GM18870 (cell line): ENCODE data around the gene FAM118B.
A peak's percentile ranks its signal among the peaks of the same experiment; 100 is the strongest.

ENCODE experiments used
- ATAC-seq: cut with Tn5 transposase; IDR thresholded peaks from one replicate; pipeline ENCODE4 v1.9.1; 2021; ENCODE audit warnings: moderate library complexity; ENCODE audit not compliant: unreplicated experiment

FAM118B gene

DNA sequence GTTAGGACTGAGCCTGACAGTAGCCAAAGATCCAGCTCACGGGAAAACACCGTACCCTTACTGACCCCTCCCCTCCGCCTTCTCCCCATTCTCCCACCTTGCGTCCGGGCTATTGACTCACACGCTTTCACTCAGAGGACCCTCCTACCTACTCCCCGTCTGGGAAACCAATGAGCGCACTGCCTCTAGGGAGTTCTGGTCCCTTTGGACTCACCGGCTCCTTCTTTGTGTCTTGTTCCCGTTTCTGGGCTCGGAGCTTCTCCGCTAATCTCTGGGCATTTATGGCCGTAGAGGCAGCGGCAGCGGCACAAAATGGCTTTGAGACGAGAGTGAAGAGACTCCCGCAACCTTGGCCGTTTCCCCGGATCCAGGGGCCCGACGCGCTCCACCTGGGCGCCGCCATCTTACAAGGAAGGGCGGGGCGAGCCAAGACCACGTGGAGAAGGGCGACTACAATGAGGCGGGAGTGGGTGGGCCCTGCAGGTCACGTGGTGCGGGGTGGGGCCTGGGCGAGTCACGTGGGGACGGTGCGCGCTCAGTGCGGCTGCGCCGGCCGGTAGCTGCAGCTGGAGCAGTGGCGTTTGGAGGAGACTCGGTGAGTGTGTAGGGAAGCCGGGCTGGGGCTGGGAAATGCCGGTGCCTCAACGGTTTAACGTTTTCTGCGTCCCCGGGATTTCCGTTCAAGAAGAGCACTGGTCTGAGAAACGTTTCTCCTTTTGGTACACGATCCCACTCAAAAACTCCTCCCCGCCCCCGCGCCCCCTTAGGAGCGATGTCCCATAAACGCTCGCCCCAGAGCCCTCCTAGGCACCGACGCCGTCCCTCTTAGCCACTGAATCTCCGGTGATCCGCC lies at the start of gene FAM118B, which contains the start of gene RPUSD4:
Gene FAM118B (plus strand): TSS at position 547 of the 853 bp plus-strand sequence. CDS start 23,220 bp downstream, outside the sequence.
Gene RPUSD4 (minus strand): TSS at position 415 of the 853 bp plus-strand sequence. CDS start 12 bp downstream, at position 403.
- peak; percentile 77 for ATAC-seq

DNA sequence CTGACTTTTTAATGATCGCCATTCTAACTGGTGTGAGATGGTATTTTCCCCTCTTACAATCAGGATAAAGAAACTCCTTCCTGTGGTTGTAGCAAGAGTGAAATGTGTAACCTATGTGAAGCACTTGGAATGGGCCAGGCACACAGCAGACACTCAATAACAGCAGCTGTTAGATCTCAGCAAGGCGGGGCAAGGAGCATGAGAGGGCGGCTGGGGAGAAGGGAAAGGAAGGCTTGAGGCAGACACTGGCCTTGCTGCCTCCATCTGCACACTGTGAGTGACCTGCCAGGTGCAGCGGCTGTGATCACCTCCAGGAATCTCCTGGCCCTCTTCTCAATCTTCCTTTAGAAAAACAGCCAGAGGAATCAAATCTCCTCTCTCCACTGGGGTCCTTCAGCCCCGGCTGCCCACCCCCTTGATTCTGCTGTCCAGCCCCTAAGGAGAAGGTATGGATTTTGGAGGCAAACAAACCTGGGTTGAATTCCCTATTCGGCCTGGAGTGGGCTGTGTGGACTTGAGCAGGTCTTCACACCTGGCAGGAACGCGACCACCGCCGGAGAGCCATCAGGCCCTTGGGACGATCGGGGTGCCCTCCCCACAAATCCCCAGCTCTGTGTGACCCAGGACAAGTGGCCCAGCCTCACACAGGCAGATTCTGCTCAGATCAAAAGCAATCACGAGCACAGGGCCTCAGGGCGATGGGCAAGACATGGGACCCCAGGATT lies 49.1 kb upstream of the FAM118B start:
- ATAC-seq: no peak

DNA sequence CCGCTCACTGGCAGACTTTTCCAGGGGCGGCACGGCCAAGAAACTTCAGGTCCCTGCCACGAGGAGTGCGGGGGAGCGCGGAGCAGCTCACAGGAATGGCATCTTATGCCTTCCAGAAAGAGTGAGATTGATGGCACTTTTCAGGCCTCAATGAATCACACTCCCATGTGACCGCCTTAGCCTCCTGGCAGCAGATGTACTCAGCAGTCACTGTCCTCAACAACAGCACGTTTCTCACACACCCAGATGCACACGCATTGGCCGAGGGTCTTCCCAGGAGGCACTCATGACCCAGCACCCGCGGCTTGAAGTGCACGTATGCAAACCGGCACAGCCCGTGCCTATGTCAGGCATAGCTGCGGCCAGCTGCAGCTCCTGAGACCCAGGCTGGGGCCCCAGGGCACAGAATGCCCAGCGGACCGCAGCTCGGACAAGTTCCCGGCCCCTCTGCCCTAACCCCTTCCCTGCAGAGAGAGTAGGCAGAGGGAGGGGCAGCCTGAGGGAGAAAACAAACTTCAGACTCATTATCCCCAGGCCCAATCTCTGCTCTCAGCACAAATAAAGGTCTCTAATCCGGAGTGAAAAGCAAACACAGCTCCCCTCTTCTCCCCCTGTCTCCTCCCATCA lies 48.4 kb upstream of the FAM118B start:
- no peak for ATAC-seq

DNA sequence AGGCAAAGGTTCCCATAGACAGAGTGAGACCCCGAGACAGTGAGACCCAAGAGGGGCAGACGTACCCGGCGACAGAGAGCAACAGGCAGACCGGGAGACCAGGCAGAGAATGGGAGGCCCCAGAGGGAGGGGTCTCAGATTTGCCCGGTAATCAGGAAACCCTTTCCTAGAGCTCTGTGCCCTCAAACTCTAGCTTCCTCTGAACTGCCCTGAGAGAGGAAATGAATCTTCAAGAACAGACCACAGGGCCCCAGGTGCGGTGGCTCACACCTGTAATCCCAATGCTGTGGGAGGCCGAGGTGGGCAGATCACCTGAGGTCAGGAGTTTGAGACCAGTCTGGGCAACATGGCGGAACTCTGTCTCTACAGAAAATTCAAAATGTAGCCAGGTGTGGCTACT lies 47.8 kb upstream of the FAM118B start:
- no peak for ATAC-seq

DNA sequence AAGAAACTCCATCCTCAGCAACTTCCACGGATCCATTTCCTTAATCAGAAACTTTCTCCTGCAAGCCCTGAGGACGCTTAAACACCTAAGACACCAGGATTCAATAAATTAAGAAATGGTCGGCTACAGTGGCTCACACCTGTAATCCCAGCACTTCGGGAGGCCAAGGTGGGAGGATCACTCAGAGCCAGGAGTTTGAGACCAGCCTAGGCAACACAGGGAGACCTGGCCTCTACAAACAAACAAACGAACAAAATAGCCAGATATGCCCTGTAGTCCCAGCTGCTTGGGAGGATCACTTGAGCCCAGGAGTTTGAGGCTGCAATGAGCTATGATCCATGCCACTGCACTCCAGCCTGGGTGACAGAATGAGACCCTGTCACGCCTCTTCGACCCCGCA lies 46.8 kb upstream of the FAM118B start:
- ATAC-seq: no peak

DNA sequence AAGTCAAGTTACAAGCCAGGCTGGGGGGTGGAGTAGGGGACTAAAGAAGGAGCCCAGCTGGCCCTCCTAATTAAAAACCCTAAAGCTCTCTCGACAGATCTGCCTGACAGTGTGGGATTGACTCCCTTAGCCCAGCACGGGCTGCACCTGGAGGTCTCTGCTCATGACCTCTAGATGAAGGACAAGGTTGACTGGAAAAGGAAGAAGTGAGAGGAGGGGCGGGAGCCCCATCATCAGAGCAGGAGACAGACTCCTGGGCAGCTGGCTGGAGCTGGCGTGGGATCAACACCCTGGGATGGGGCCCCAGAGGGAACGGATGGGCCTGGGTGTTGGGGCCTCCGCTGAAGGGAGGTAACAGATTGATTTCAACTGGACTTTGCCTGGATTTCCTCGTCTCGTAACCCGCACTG lies 46.3 kb upstream of the FAM118B start:
- no peak for ATAC-seq

DNA sequence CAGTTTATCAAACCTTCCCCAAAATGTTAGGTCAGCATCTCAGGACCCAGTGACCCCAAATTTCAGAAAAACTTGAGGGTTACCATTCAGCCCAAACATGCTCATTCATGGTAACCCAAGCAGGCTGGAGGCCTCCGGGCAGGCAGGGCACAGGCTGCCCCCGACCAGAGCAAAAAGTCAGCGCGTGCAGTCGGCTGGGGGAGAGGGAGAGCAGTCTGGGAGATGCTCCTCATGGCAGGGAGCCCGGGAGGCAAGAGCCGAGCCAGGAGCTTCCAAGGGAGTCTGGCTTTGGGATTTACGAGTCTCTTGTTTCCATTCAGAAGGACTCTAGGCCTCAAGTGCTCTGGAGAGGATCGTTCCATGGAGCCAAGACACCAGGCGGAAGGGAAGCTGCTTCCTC lies 45.8 kb upstream of the FAM118B start:
- ATAC-seq: no peak

DNA sequence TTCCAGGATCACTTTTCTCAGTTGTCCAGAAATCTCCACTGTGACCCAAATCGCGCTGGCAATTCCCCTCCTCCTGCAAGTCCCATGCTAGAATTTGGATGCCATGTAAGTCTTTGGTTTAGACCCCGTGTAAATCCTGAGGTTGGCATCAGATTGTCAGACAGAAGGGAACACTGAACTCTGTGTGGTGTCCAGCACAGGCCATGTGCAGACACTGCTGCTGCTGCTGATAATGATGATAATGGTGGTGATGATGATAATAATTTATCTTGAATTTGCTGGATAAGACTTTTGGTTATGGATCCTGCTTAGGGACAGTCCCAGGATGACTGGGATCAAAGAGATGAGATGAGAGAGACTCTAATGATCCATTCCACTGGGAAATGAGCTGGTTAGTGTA lies 45.2 kb upstream of the FAM118B start:
- no peak for ATAC-seq

DNA sequence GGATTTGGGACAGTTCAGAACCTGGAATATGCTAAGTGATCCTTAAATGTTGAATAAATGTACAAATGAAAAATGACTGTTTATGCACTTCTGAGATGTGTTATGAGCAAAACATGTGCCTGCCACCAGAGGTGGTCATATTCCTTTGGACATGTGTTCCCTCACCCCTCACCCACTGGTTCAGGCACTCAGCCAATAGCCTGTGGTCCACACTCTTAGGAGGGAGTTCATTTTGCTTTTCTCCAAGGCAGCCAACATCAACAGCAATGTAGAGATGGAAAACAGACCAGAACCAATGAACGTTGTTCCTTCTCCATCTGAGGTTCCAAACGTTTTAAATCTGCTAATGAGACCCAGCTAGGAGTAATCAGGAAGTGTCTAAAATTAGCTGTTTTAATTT lies 44.1 kb upstream of the FAM118B start:
- no peak for ATAC-seq

DNA sequence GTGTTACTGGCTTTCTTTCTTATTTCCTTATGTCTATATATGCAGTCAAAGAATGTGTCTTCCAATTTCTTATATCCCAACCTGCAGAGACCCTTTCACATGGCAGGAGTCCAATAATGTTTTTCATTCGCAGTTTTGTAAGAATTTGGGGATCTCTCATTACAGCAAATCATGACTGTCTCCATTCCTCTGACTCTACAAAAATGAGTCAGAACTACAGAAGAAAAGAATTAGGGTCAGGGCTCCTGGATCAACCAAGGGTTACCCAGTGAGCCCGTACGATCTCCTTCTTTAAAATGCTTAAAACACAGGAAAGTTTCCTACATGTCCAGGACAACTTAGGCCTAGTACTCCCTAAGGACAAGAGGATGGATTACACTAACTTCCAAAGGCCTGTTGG lies 42.3 kb upstream of the FAM118B start:
- no peak for ATAC-seq

DNA sequence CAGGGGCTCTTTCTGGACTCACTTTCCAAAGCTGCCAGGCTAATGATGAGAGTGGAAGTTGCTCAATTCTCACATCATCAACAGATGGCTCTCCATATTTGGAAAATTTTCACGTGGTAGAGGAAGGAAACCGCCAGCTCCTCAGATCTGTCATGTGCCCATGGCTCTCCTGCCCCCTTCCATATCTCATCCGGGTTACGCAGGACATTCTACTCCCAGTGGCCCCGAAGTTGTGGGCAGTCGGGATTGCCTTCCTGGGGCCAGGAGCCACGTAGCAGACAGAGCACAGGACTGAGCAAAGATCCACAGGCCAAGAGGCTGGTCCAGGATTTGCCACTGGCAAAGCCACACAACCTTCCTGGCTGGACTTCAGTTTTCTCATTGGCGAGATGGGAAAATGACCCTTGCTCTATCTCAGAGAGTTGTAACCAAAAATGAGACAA lies 39.0 kb upstream of the FAM118B start:
- no peak for ATAC-seq

DNA sequence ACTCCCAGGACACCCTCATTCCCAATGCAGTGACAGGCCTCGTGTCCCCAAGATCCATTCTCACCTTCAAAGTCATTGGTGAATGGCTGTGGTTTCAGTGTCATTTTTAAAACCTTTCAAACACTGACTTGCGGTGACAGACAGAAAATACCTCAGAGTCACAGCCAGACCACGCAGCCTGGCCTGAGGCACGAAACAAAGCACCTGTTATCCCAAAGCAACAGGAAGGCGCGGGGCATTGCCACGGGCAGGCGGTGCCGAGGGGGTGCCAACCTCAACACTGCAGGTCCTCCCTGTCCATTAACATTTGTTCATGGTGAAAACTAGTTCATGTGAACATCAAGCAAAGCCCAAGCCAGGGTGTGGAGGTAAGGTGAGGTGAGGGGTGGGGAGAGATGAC lies 38.3 kb upstream of the FAM118B start:
- no peak for ATAC-seq

DNA sequence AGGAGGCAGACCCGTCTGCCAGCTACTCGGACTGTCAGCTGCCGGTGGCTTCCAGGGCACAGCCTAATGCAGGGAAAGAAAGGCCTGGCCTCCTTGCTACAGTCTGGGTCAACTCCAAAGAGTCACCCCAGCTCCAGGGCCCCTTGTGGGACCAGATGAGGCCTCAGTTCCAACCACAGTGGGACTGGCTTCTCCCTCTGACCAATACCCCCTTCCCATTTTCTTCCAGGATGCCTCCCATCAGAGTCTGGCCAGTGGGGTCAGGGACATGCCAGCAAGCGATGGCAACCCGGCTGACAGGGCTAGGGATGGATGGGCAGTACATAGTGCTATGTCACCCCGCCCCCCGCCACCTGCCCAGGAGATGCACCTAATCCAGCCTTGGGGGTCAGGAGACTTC lies 36.8 kb upstream of the FAM118B start:
- no peak for ATAC-seq

DNA sequence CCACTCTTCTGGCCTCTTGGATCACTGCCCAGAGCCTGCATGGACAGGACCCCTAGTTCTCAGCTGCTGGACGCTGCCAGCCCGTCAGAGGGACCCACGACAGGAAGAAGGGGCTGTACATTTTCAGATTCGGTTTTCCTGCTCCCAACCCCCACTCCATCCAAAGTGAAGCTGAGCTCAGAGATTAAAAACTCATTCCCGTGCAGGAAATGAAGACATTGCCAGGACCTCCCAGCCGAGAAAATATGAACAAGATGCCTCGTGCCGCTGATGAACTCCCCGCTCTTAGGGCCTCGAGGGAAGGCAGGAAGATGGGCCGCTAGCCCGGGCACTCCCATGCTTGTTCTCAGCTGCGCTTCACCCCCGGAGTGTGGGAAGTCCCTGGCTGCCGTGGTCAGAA lies 36.2 kb upstream of the FAM118B start:
- no peak for ATAC-seq

DNA sequence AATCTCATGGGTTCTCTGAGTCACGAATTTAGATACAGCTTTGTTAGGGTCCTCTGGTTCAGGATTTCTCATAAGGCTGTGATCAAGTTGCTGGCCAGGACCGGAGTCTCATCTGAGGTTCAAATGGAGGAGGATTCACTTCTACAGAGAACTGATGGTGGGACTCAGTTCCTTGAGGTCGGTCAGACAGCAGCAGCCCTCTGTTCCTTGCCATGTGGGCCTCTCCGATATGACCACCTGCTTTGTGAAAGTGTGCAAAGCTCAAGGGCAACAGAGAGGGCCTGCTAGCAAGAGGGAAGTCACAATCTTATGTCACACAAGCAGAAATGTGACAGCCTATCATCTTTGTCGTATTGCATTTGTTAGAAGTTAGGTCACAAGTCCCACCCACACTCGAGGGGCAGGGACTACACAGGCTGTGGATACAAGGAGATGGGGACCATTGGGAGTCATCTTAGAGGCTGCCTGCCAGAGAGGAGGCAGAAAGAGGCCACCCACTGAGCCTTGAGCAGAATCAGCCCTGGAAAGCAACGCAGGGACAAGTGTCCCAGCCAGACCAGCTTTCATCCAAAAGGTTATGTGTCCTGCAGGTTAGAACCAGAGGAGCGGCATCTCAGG lies 34.6 kb upstream of the FAM118B start:
- no peak for ATAC-seq

DNA sequence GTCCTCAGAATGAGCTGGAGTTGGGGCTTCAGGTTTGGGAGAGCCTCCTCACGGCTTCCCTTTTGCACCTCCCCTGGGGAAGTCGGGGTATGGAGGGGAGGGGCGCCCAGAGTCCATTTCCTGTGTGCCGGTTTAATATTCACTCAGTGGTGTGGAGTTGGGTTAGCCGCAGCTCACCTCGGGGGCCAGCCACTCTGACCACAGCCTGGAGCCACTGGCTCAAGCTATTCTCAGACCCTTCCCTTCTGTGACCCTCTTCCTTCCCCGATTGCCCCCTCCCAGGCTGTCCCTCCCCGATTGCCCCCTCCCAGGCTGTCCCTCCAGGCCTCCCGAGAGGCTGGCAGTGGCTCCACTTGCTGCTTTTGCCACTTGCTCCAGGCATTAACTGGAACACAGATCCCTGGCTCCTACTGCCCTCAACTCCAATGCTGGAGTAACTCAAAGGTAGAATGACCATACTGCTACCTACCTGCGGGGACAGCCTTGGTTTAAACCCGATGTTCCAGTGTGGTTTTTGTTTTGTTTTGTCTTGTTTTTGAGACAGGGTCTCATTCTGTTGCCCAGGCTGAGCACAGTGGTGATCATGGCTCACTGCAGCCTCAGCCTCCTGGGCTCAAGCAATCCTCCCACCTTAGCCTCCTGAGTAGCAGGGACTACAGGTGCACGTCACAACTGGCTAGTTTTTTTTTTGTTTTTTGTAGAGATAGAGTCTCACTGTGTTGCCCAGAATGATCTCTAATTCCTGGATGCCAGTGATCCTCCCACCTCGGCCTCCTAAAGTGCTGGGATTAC lies 29.4 kb upstream of the FAM118B start:
- no peak for ATAC-seq

DNA sequence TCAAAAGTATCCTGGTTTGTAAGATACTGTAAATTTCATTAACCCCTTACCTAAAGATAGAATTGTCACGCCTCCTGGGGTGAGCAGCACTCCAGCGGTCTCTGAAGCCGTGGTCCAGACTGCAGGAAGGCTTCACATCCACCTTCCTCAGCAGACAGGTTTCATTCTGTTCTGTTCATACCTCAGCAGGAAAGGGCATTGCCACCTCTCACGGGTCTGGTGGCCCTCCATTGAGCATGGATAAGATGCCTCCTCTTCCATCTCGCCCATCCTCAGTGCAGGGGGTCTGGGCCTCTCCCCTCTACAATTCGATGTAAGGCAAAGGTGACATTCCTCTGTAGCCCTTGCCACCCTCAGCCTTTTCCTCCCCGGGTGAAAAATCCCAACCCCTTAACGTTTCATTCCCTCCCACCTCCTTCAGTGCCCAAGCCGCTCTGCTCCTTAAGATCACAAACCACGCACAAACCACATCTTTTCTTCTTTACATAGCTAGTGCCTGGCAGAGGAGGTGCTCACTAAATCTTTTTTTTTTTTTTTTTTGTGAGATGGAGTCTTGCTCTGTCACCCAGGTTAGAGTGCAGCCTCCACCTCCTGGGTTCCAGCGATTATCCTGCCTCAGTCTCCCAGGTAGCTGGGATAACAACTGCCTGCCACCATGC lies 28.7 kb upstream of the FAM118B start:
- ATAC-seq: no peak

DNA sequence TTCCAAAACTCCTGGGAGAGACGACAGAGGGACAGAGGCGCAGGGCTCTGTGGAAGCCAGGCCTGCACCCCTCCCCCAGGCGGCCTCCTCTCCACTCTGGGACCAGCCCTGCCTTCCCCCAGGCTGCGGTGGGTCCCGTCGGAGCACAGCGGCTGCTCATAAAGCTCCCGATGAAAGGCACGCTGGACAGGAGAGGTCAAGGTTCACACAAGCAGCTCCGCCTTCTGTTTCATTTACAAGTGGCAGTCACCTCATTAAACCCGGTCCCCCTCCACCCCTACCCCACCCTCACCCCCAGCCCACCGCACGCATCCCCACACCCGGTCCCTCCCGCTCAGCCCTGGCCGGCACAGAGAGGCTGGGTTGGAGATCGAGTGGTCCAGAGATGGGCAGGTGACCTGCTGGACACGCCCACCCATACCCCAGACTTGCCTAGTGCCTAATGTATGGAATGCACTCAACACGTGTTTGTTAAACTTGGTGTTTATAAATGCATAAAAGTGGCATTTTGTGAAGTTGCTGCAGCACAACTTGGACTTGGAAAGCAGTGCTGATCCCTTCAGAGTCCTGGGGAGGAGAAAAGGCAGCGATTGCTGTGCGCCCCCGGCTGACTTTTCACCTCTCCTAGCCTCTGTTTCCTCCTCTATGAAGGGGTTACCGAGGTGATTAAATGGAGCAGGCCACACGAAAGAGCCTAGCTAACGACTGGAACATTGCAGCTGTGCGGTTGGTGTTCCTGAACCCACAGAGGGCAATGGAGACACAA lies 26.1 kb upstream of the FAM118B start:
- ATAC-seq: no peak

DNA sequence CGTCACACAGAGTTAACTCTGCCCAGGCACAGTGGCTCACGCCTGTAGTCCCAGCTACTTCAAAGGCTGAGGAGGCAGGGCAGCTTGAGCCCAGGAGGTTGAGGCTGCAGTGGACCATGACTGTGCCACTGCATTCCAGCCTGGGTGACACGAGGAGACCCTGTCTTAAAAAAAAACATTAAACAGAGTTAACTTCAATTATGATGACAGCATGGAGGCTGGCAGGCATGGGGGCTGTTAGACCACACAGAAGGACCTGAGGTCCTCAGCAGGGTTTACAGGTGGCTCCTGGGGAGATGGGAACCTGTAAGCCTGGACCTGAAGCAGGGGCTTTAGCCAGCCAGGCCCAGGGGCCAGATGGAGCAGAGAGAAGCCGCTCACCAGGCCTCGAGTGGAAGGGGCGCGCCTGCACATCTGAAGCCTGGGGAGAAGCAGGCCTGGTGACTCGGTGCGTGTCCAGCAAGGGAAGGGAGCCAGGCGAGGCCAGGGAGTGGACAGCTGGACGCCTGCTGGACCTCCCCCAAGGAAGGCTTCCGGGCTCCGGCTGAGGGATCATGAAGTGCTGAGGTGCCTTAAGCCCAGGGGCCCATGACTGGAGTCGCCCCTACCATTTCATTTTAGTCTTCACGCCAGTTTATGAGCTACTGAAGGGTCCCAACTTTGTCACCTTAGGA lies 25.4 kb upstream of the FAM118B start:
- ATAC-seq: no peak
